Activated CD4-positive, alpha-beta T cell treated with anti-CD3 and anti-CD28 coated beads, Interleukin-2, amount 10 ng/mL, durations not matched to agents 7 days and 5 days (primary cell): Measurements from ENCODE around the gene CCNY. TPM values are rescaled to one million over a fixed set of nuclear protein-coding genes. Genes with fewer than 3 reads are reported as not detected.
"Not testable (repeated sequence)": the region's sequence is repeated elsewhere in the genome, so short reads cannot be mapped to it uniquely, and the experiment has no call there.

ENCODE experiments used
- CTCF ChIA-PET: fragments of 350-600 bp; sonication (Branson Sonifier 250); formaldehyde crosslinking; loops from one replicate; lab custom pipeline; 2021; ENCODE audit warnings: antibody characterized with exemption; lab: Charles Lee
- POLR2A ChIA-PET: fragments of 350-600 bp; sonication (Branson Sonifier 250); formaldehyde crosslinking; loops from one replicate; lab custom pipeline; 2021; ENCODE audit warnings: antibody characterized with exemption; lab: Charles Lee
- DNase-seq: peaks from one replicate; pipeline ENCODE4 v3.0.0-alpha.2; 2020
- H3K27ac Mint-ChIP-seq: one replicate; pipeline ENCODE4 v1.8.0; 2021; ENCODE audit warnings: mild to moderate bottlenecking, moderate library complexity, mixed read lengths
- H3K27me3 Mint-ChIP-seq: one replicate; pipeline ENCODE4 v1.8.0; 2021; ENCODE audit warnings: mixed read lengths
- H3K36me3 Mint-ChIP-seq: one replicate; pipeline ENCODE4 v1.8.0; 2021; ENCODE audit warnings: low read depth, mixed read lengths
- H3K4me1 Mint-ChIP-seq: one replicate; pipeline ENCODE4 v1.8.0; 2021; ENCODE audit warnings: mixed read lengths
- H3K4me3 Mint-ChIP-seq: one replicate; pipeline ENCODE4 v1.8.0; 2021; ENCODE audit warnings: mild to moderate bottlenecking, moderate library complexity, mixed read lengths
- H3K9me3 Mint-ChIP-seq: one replicate; pipeline ENCODE4 v1.8.0; 2021; ENCODE audit warnings: mixed read lengths
- total RNA-seq, 2 experiments: library from RNA; stranded (reverse); gene quantifications; one replicate each; pipeline ENCODE4 v1.2.3, GENCODE V29; 2021

CCNY gene
- total RNA-seq, 2 experiments from 2014 or later = 67.4 to 76.4 TPM

- CTCF ChIA-PET = interaction anchor here (1.3 kb wide), 1 partner anchor 8 kb away, joined by 6 read pairs; no protein-coding TSS in a partner anchor
These were observed 56.3 kb downstream of the CCNY start for GRCh38 chr10:35392482-35393228.

GRCh38 chr10:35394411-35394851 is 58.1 kb downstream of the CCNY start:
- no peak overlapping the region for H3K4me3 Mint-ChIP-seq
- H3K36me3 Mint-ChIP-seq = peaks cover 10% of the 10 kb centered on the region
- ChIA-PET CTCF (no interaction called here), POLR2A (no interaction called here)
- H3K27ac Mint-ChIP-seq = no peak overlapping the region
- H3K4me1 Mint-ChIP-seq = peaks cover 5% of the 10 kb centered on the region
- no peak for DNase-seq
- H3K9me3 Mint-ChIP-seq = peaks cover 19% of the 10 kb centered on the region
- no peaks in the 10 kb centered on the region for H3K27me3 Mint-ChIP-seq

More at GRCh38 chr10:35392482-35393228, 56.3 kb downstream of the CCNY start:
- no peak overlapping the region for H3K27ac Mint-ChIP-seq
- H3K4me3 Mint-ChIP-seq = no peak overlapping the region
- H3K27me3 Mint-ChIP-seq = no peaks in the 10 kb centered on the region
- DNase-seq = no peak
- peaks cover 19% of the 10 kb centered on the region for H3K9me3 Mint-ChIP-seq
- H3K4me1 Mint-ChIP-seq = peaks cover 5% of the 10 kb centered on the region
- peaks cover 17% of the 10 kb centered on the region for H3K36me3 Mint-ChIP-seq
- POLR2A ChIA-PET = no interaction called here

DNA sequence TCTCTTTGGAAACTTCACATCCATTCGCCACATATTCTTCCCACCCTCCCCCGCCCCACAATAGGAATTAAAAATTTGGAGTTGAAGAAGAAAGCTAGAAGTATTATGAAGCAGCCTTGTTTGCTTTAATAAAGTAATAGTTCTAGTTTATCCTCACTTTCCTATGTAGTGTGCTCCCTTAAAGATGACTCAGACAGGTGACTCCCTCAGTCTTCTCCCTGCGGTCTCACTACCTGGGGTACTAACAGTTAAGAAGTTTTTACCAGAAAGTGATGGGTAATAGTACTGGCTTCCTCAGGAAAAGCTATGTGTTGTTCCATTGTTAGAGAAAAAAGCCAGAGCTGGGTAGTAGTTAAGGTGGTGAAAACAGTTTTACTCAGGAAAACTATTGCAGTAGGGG is 58.6 kb downstream of the CCNY start:
- Mint-ChIP-seq H3K9me3 (peaks cover 15% of the 10 kb centered on the region), H3K27me3 (no peaks in the 10 kb centered on the region), H3K4me3 (no peak overlapping the region), H3K36me3 (peaks cover 10% of the 10 kb centered on the region), H3K27ac (no peak overlapping the region), H3K4me1 (peaks cover 5% of the 10 kb centered on the region)
- no peak for DNase-seq
- POLR2A ChIA-PET = no interaction called here
- CTCF ChIA-PET = no interaction called here

DNA sequence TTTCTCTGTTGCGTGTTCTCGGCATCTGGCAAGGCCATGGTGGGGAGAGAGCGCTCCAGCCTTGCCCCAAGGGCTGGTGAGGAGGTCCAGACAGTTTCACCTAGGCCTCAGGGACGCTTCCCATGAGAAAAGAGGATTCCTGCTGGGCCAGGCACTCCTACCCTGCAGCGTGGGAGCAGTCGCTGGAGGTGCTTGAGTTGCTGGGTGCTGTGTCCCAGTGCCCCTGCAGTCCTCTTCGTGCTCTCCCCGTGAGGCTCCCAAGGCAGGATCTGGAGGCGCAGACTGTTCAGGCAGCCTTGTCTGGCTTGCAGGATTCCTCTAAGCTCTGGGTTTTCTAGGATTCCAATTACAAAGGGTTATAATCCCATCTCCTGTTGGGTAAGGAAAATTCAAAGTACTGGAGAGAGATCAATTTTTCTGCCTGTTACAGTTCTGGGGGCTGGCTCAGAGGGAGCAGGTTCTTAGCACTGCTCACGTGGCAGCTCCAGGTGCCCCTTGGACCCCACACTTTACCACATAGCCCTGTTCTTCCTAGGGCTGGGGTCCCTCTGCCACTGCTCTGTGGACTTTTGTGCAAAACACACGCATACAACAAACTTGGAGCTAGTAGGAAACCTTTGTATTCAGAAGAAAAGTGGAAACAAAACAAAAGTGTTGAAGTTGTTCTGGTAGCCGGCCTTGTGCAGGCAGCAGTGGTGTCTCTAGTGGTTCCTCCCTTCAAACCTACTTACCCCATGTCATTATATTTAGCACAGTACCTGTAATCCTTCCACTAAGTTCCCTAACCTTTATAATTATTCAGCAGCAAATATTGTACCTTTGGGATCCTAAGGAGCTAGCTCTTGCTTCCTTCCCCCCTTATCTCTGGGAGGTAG is 60.5 kb downstream of the CCNY start:
- H3K36me3 Mint-ChIP-seq = no peaks in the 10 kb centered on the region
- CTCF ChIA-PET = interaction anchor here (0.7 kb wide), 1 partner anchor 297 kb away, joined by 3 read pairs; no protein-coding TSS in a partner anchor
- H3K4me3 Mint-ChIP-seq = no peak overlapping the region
- DNase-seq = no peak
- no peaks in the 10 kb centered on the region for H3K27me3 Mint-ChIP-seq
- peaks cover under 1% of the 10 kb centered on the region for H3K9me3 Mint-ChIP-seq
- no peaks in the 10 kb centered on the region for H3K4me1 Mint-ChIP-seq
- H3K27ac Mint-ChIP-seq = no peak overlapping the region
- POLR2A ChIA-PET = no interaction called here

GRCh38 chr10:35397953-35398352 is 61.6 kb downstream of the CCNY start:
- CTCF ChIA-PET = interaction anchor here (1.5 kb wide), 1 partner anchor 8 kb away, joined by 4 read pairs; no protein-coding TSS in a partner anchor
- Mint-ChIP-seq H3K4me3 (no peak overlapping the region), H3K27me3 (no peaks in the 10 kb centered on the region), H3K27ac (no peak overlapping the region), H3K4me1 (no peaks in the 10 kb centered on the region), H3K9me3 (no peaks in the 10 kb centered on the region), H3K36me3 (no peaks in the 10 kb centered on the region)
- no peak for DNase-seq
- POLR2A ChIA-PET = no interaction called here

DNA sequence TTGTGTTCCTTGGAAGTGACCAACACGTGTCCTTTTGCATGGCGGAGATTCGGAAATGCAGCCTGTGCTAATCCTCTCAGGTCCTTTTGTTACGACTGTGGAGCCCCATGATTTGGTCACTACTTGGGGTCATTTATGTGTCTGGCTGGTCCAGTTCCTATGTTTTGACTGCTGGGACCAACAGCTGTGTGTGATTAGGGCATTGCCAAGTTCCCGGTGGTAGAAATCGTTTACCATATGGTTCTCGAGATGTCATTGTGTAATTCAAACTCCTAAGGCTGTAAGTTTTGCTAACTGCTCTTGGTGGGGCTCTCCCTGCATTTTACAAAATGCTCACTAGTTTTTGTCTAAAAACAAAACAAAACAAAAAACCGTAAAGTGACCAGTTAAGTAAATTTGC is 62.0 kb downstream of the CCNY start:
- H3K27ac Mint-ChIP-seq = no peak overlapping the region
- no peaks in the 10 kb centered on the region for H3K27me3 Mint-ChIP-seq
- H3K4me1 Mint-ChIP-seq = no peaks in the 10 kb centered on the region
- H3K4me3 Mint-ChIP-seq = no peak overlapping the region
- no peaks in the 10 kb centered on the region for H3K36me3 Mint-ChIP-seq
- ChIA-PET CTCF (interaction anchor here (1.5 kb wide), 1 partner anchor 9 kb away, joined by 4 read pairs; no protein-coding TSS in a partner anchor), POLR2A (no interaction called here)
- no peaks in the 10 kb centered on the region for H3K9me3 Mint-ChIP-seq
- DNase-seq = no peak

DNA sequence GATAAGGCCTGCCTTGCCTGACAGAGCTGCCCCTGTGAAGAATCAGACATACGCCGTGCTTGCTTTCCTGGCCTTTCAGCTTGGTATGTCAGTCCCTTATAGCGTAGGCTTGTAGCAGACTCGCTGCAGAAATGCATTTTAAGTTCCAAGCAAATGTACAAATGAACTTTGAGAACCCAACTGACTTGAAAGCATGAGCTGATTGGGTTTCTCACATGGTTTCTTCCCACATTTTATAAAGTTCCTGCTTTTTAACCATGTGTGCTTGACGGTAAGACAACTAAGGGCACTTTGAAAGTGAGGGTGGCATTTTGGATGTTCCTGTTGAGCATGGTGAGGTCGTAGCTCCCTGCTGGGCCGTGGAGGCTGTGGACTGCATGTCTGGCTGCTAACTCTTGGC is 62.6 kb downstream of the CCNY start:
- ChIA-PET POLR2A (no interaction called here), CTCF (interaction anchor here (1.5 kb wide), 1 partner anchor 9 kb away, joined by 4 read pairs; no protein-coding TSS in a partner anchor)
- Mint-ChIP-seq H3K36me3 (no peaks in the 10 kb centered on the region), H3K27me3 (no peaks in the 10 kb centered on the region), H3K4me3 (no peak overlapping the region), H3K4me1 (no peaks in the 10 kb centered on the region), H3K27ac (no peak overlapping the region), H3K9me3 (no peaks in the 10 kb centered on the region)
- DNase-seq = no peak

GRCh38 chr10:35399414-35400009 is 63.2 kb downstream of the CCNY start:
- H3K36me3 Mint-ChIP-seq = no peaks in the 10 kb centered on the region
- ChIA-PET POLR2A (no interaction called here), CTCF (no interaction called here)
- DNase-seq = no peak
- no peaks in the 10 kb centered on the region for H3K4me1 Mint-ChIP-seq
- H3K9me3 Mint-ChIP-seq = no peaks in the 10 kb centered on the region
- no peaks in the 10 kb centered on the region for H3K27me3 Mint-ChIP-seq
- H3K27ac Mint-ChIP-seq = no peak overlapping the region
- no peak overlapping the region for H3K4me3 Mint-ChIP-seq

GRCh38 chr10:35400595-35401268 is 64.4 kb downstream of the CCNY start:
- H3K27ac Mint-ChIP-seq = no peak overlapping the region
- H3K9me3 Mint-ChIP-seq = no peaks in the 10 kb centered on the region
- no peaks in the 10 kb centered on the region for H3K36me3 Mint-ChIP-seq
- H3K4me1 Mint-ChIP-seq = no peaks in the 10 kb centered on the region
- no peak overlapping the region for H3K4me3 Mint-ChIP-seq
- no peaks in the 10 kb centered on the region for H3K27me3 Mint-ChIP-seq
- ChIA-PET POLR2A (no interaction called here), CTCF (interaction anchor here (0.6 to 1.2 kb wide), 6 partner anchors 13 to 206 kb away, joined by 3 to 7 read pairs (median 4); no protein-coding TSS in a partner anchor)
- no peak for DNase-seq

DNA sequence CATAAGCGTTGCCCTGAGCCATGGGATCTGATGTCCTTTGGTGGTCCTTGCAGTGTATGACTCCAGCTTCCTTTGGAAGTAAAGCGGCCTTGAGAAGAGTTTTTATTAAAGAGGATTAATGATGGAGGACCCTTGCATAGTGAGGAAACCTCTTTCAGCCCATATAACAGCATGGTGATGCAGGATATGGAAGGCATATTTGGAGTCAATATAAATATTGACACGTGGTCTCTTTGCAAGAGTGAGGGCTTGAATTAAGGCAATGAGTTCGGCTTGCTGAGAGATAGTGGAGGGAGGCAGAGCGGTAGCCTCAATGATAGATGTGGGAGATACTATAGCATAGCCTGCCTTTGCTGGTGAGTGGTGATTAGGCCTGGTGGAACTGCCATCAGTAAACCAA is 67.2 kb downstream of the CCNY start:
- H3K9me3 Mint-ChIP-seq, H3K27me3 Mint-ChIP-seq, H3K4me3 Mint-ChIP-seq, H3K27ac Mint-ChIP-seq, DNase-seq, H3K36me3 Mint-ChIP-seq, POLR2A ChIA-PET, CTCF ChIA-PET: not testable (repeated sequence)
- H3K4me1 Mint-ChIP-seq = peaks cover 13% of the 10 kb centered on the region

DNA sequence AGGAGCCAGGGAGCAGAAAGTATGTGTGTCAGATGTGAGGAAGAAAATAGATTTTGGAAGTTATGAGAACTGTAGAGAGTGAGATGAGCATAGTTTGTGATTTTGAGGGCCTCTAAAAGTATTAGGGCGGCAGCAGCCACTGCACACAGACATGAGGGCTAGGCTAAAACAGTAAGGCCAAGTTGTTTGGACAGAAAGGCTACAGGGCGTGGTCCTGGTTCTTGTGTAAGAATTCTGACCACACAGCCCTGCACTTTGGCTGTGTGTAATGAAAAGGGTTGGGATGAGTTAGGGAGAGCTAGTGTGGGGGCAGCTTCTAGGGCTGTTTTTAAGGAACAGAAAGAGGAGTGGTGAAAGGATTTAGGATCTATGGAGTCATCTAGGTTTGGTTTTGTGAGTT is 67.8 kb downstream of the CCNY start:
- H3K27me3 Mint-ChIP-seq, H3K9me3 Mint-ChIP-seq, H3K36me3 Mint-ChIP-seq, POLR2A ChIA-PET, DNase-seq, CTCF ChIA-PET, H3K4me3 Mint-ChIP-seq, H3K27ac Mint-ChIP-seq: not testable (repeated sequence)
- peaks cover 15% of the 10 kb centered on the region for H3K4me1 Mint-ChIP-seq

- H3K27me3 Mint-ChIP-seq, H3K4me3 Mint-ChIP-seq, H3K27ac Mint-ChIP-seq, POLR2A ChIA-PET, H3K9me3 Mint-ChIP-seq, H3K36me3 Mint-ChIP-seq, CTCF ChIA-PET, DNase-seq: not testable (repeated sequence)
- peaks cover 19% of the 10 kb centered on the region for H3K4me1 Mint-ChIP-seq
These were observed 69.8 kb downstream of the CCNY start for GRCh38 chr10:35406003-35406630.
